ENCODE measurements around the gene CHRNA1. TPM values are rescaled to one million over a fixed set of nuclear protein-coding genes. Genes with fewer than 3 reads are reported as not detected.
A peak's percentile ranks its signal among the peaks of the same experiment; 100 is the strongest.

CHRNA1 gene
- total RNA-seq, 1 donor from 2014 or later: 0.24 TPM

DNA sequence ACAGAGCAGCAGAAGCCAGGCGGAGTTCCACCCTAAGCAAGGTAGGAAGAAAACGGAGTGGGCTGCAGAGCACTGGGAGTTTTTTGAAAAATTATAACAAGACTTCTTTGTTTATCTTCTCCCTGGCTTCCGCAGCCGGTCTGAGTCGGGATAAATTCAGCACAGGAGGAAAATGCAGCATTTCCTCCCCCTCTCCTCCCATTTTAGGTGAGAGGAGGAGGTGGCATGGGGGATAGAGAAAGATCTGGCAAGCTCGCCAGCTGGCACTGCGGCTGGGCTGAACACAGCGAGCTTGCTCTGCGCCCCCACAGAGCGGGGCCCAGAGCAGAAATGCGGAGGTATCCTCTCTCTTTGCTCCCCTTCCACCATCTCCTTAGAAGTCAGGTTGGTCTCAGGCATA, 17.7 kb upstream of the CHRNA1 start:
- TF ChIP-seq, protein P1, sequence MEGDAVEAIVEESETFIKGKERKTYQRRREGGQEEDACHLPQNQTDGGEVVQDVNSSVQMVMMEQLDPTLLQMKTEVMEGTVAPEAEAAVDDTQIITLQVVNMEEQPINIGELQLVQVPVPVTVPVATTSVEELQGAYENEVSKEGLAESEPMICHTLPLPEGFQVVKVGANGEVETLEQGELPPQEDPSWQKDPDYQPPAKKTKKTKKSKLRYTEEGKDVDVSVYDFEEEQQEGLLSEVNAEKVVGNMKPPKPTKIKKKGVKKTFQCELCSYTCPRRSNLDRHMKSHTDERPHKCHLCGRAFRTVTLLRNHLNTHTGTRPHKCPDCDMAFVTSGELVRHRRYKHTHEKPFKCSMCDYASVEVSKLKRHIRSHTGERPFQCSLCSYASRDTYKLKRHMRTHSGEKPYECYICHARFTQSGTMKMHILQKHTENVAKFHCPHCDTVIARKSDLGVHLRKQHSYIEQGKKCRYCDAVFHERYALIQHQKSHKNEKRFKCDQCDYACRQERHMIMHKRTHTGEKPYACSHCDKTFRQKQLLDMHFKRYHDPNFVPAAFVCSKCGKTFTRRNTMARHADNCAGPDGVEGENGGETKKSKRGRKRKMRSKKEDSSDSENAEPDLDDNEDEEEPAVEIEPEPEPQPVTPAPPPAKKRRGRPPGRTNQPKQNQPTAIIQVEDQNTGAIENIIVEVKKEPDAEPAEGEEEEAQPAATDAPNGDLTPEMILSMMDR (IDR thresholded peaks at IDR 0.05): no peak
- Mint-ChIP-seq H3K4me1 (ENCODE audit: unreplicated experiment) (peaks cover 78% of the 10 kb centered on the region), H3K4me3 (ENCODE audit: unreplicated experiment) (no peak overlapping the region), H3K36me3 (ENCODE audit: unreplicated experiment) (no peaks in the 10 kb centered on the region), H3K9me3 (ENCODE audit: unreplicated experiment) (no peaks in the 10 kb centered on the region), H3K27me3 (ENCODE audit: unreplicated experiment) (no peaks in the 10 kb centered on the region), H3K27ac (ENCODE audit: unreplicated experiment) (peak overlapping the region; percentile 24)
- no peak for DNase-seq (ENCODE audit: extremely low spot score, unreplicated experiment)

DNA sequence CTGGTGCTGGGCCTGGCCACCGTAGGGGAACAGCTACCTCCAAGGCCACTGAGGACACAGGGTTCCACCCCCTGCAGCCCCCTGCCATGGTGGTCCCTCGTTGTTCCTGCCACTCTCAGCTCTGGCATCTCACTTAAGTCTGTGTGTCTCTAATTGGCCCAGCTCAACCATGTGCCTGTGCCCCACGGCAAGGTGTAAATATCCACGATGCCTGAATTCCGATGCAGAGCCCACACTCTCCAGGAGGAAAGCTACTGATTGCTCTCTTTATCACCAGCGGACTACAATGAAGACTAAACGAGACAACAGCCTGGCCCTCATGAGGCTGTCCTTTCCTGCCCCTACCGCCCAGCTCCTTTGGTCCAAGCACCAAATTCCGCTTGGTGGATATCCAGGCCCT, 17.0 kb upstream of the CHRNA1 start:
- Mint-ChIP-seq H3K4me1 (ENCODE audit: unreplicated experiment) (peaks cover 79% of the 10 kb centered on the region), H3K4me3 (ENCODE audit: unreplicated experiment) (no peak overlapping the region)
- DNase-seq (ENCODE audit: extremely low spot score, unreplicated experiment): no peak

DNA sequence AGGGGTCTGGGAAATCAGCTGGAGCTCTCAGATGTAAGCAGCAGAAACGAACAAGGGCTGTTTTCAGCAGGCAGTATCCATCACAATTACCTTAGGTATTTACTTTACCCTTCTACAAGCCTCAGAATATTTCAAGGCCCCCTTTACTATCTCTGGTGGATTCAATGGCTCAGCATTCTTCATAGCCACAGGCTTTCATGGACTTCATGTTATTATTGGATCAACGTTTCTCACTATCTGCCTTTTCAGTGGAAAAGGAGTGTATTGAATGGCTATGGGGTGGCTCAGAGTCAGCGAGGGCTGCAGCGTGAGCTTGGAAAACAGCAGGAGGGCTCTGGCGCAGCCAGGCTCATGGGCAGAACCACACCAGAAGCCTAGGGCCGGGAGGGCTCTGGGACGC, 16.6 kb upstream of the CHRNA1 start:
- no peaks in the 10 kb centered on the region for H3K9me3 Mint-ChIP-seq (ENCODE audit: unreplicated experiment)
- H3K27me3 Mint-ChIP-seq (ENCODE audit: unreplicated experiment): no peaks in the 10 kb centered on the region
- H3K4me3 Mint-ChIP-seq (ENCODE audit: unreplicated experiment): no peak overlapping the region
- no peaks in the 10 kb centered on the region for H3K36me3 Mint-ChIP-seq (ENCODE audit: unreplicated experiment)
- TF ChIP-seq, protein P1 (IDR thresholded peaks at IDR 0.05): no peak
- peaks cover 79% of the 10 kb centered on the region for H3K4me1 Mint-ChIP-seq (ENCODE audit: unreplicated experiment)
- DNase-seq (ENCODE audit: extremely low spot score, unreplicated experiment): no peak
- H3K27ac Mint-ChIP-seq (ENCODE audit: unreplicated experiment): peak overlapping the region; percentile 31

More for the DNA sequence above, 17.0 kb upstream of the CHRNA1 start:
- TF ChIP-seq, protein P1 (IDR thresholded peaks at IDR 0.05): no peak
- Mint-ChIP-seq H3K36me3 (ENCODE audit: unreplicated experiment) (no peaks in the 10 kb centered on the region), H3K27ac (ENCODE audit: unreplicated experiment) (peak overlapping the region; percentile 24), H3K9me3 (ENCODE audit: unreplicated experiment) (no peaks in the 10 kb centered on the region), H3K27me3 (ENCODE audit: unreplicated experiment) (no peaks in the 10 kb centered on the region)

DNA sequence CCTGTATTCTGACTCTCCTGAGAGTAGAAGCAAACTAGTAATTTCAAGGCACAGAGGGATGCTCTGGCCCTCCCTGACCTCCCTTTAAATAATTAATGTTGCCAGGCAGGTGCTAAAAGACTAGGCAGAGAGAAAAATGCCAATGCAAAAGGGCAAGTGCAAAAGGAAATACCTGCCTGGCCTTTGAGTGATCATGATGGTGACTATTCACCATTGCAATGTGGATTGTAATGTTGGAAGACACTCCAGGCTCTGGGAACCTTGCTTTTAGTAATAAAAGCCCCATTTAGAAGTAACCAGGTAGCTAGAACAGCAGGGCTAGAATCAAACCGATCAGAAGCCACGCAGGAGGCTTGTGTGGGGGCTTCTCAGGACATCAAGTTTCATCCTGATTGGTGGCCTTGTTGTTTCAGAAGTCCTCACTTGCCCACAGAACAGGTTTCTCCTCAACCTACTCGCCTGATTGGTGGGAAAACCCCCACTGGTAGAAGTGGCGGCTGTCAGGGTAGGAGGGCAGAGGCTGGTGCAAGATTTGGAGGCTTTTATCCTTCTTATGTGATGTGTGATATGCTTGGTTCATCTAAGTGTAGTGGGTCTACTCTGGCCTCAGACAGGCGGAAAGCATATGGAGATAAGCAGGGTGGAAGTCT, 16.0 kb upstream of the CHRNA1 start:
- Mint-ChIP-seq H3K4me1 (ENCODE audit: unreplicated experiment) (peaks cover 79% of the 10 kb centered on the region), H3K4me3 (ENCODE audit: unreplicated experiment) (no peak overlapping the region), H3K9me3 (ENCODE audit: unreplicated experiment) (no peaks in the 10 kb centered on the region), H3K27ac (ENCODE audit: unreplicated experiment) (peak overlapping the region; percentile 40), H3K27me3 (ENCODE audit: unreplicated experiment) (no peaks in the 10 kb centered on the region), H3K36me3 (ENCODE audit: unreplicated experiment) (no peaks in the 10 kb centered on the region)
- TF ChIP-seq, protein P1 (IDR thresholded peaks at IDR 0.05): no peak
- DNase-seq (ENCODE audit: extremely low spot score, unreplicated experiment): no peak

DNA sequence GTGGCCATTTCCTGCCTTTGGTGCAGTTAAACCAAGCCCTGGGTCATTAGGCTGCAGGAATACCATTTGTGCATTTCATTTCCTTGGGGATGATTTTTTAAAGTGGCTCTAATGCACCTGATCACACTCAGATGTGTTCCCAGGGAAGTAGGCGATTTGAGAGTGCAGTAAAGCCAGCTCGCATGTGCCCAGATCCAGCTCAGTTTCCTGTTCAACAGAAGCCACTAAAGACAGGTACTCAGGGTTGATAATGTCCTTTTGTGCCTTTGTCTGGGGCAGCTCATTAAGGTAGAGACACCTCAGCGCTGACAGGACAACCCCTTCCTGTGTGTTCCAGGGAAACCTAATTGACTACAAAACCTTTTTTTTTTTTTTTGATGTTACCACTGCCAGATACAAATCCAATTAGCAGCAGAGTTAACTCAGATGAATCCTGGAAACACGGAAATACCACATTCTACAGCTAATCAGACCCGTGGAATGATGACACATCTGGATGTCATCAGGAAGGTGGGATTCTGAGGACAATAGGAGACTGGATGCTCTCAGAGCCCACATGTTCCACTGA, 15.2 kb upstream of the CHRNA1 start:
- Mint-ChIP-seq H3K36me3 (ENCODE audit: unreplicated experiment) (no peaks in the 10 kb centered on the region), H3K27ac (ENCODE audit: unreplicated experiment) (peak overlapping the region; percentile 95), H3K27me3 (ENCODE audit: unreplicated experiment) (no peaks in the 10 kb centered on the region), H3K4me3 (ENCODE audit: unreplicated experiment) (no peak overlapping the region), H3K9me3 (ENCODE audit: unreplicated experiment) (no peaks in the 10 kb centered on the region), H3K4me1 (ENCODE audit: unreplicated experiment) (peaks cover 72% of the 10 kb centered on the region)
- no peak for DNase-seq (ENCODE audit: extremely low spot score, unreplicated experiment)
- TF ChIP-seq, protein P1 (IDR thresholded peaks at IDR 0.05): no peak

Measured in osteocyte (in vitro differentiated cells).